Loucy (cell line): ENCODE data around the gene MYLK3.

Experiments used
- CTCF ChIP-seq: fragments of 200-600 bp; sonication (generic); conservative IDR thresholded peaks from 2 replicates; pipeline ENCODE4 v1.5.1; 2014; ENCODE audit warnings: mild to moderate bottlenecking, antibody characterized with exemption, low read length
- EZH2phosphoT487 ChIP-seq: fragments of 200-600 bp; IDR thresholded peaks from 2 replicates; pipeline ENCODE4 v1.6.1; 2018; ENCODE audit warnings: antibody characterized with exemption, mild to moderate bottlenecking, moderate library complexity, borderline replicate concordance

- TF ChIP-seq CTCF (no peak), EZH2phosphoT487 (no peak)
These were observed 28.6 kb downstream of the MYLK3 start for GRCh38 chr16:46719528-46719927.
